Stimulated activated CD4-positive, alpha-beta T cell treated with anti-CD3 and anti-CD28 coated beads, Interleukin-15, amount 100 ng/mL, for 24 hours (primary cell): ENCODE measurements around the gene POLR2J.
"Not testable (repeated sequence)": the region's sequence is repeated elsewhere in the genome, so short reads cannot be mapped to it uniquely, and the experiment has no call there.

Source experiments
- DNase-seq: peaks from one replicate; pipeline ENCODE4 v3.0.0-alpha.2; 2020

Gene POLR2J

DNA sequence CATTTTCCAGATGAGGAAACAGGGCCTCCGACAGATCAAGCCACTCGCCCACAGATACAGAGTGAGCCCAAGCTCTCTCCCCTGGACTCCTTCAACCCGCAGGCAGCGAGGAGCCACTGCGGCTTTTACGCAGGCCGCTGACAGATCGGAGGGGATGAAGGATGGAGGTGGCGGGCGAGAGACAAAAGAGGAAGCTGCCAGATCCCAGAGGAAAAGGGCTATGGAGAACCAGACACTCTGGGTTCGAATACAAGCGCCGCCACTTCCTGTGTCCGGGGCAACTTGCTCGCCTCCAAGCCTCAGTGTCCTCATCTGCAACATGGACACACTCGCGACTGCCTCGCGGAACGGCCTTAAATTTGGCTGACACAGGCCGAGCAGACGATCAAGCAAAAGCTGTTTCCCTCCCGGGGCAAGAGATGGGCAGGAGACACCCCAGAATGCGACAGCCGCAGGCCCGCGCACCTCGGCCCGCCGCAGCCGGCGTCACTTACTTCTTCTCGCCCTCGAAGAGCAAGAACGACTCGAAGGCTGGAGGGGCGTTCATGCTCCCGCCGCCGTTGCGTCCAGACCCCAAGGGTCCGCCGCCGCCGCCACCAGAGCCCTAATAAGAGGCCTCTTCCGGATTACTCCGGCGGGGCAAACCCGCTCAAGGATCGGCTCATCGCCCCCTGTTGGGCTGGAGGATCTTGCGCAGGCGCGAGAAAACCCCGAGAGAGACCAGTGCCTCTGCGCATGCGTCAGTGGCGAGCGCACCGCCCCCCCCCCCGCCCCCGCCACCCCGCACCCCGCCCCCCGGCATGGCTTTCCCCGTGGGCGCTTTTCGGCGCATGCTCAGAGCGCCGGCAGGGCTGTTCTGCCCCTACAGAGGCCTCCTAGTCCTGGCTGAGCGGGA lies at the start of gene POLR2J:
POLR2J (minus strand) TSS at position 609 of the 895 bp plus-strand sequence; CDS start at position 547, 62 bp downstream.
- peak; percentile 89 for DNase-seq

DNA sequence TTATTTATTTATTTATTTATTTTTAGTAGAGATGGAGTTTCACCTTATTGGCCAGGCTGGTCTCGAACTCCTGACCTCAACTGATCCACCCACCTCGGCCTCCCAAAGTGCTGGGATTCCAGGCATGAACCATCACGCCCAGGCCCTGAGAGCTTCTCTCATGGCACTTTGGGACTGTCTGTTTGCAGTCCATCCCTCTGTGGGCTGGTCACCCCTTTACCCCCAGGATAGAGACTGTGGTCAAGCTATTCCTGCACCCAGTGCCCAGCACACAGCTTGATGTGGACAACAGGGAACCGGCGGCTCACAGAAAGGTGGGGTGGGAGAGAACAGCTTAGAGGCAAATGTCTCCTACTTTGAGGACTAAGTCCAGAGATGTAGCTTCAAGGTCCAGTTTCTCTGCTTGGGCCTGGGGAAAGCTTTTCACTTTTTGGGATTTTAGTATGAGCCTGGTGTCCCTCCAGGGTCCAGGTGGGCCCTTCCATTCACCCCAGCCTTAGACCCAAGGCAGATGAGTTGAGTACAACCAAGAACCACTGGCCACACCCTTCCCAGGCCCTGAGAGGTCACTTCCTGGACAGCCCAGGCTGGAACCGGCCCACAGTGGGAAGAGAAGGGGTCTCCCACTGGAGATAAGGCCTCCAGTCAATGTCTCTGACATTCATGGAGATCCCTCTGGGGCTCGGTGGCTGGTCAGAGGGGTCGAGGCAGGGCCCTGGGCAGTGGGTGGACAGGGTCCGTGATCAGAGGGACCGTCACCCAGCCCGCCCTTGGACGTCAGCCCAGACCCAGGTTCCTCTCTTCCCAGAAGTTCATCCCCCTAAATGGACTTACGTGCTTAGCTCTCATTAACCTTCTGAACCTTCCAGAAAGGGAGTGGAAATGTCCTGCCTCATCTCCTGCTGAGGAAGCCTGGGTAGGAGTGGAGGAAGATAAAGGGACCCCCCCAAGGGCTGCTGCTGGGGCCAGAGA lies 49.4 kb upstream of the POLR2J start:
- not testable (repeated sequence) for DNase-seq

DNA sequence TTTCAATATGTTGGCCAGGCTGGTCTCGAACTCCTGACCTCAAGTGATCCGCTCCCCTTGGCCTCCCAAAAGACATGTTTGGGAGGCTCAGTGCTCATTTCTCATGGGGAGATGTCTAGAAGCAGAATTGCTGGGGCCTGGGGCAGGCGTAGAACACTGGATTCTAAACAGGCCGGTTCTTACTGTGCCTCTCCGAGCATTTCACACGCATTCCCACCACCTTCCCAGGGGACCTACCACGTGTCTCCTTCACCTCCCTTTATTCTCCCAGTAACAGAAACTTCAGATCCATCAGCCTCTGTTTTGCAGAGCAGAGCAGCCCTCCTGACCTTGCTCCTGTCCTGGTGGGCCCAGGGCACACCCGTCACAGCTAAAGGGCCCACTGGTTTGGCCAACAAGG lies 48.5 kb upstream of the POLR2J start:
- not testable (repeated sequence) for DNase-seq

DNA sequence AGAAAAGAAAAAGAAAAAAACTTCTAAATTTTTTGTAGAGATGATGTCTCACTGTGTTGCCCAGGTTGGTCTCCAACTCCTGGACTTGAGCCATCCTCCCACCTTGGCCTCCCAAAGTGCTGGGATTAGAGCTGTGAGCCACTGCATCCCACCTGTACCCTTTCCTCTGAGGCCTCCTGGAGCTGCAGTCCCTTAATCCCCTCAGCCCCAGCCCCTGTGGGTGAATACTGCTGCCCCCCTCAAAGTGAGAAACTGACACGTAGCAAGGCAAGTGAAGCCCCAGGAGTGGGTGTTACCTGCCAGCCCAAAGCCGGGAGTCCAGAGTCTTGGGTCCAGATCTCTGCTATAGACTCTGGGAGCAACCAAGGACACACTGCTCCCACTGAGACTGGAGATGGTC lies 46.1 kb upstream of the POLR2J start:
- not testable (repeated sequence) for DNase-seq

DNA sequence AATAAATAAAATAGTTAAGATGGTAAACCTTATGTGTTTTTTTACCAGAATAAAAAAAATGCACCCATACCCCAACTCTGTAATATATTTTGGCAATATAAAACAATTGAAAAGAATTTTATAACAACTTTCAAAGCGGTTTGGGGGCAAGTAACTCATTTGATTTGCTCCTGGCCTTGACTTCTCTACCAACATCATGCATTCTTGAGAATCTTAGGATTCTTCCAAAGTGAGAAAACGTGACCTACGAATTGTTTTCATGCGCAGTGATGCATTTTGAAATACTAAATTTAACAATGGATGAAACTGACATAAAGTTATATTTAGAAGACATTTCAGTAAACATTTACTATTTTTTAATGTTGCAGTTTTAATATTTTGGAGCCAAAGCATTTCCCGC lies 42.1 kb upstream of the POLR2J start:
- DNase-seq, result not testable (repeated sequence)

DNA sequence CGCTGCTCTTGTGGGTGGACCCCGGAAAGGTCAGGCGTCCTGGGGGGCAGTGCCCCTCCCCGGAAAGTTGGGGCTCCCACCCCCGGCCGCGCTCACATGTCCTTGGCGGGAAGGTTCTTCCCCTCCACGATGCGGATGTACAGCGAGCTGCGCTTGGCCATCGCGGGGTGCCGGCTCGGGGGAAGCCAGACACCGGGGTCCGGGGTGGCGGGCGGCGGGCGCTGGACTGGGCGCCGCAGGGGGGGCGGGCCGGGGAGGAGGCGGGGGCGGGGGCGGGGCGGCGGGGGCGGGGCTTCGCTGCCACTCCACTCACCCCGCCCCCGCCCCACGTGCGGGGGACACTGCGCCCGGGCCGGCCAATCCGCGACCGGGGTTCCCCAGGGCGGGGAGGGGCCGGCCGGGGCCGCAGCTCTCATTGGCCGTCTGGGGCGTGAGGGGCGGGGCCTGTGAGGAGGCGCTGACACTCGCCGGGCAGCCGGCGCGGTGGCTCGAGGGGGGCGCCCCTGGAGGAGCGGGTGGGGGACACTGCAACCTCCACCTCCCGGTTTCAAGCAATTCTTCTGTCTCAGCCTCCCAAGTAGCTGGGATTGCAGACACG lies 38.9 kb upstream of the POLR2J start, which contains the start of gene RASA4B:
RASA4B (minus strand) TSS at position 228 of the 598 bp plus-strand sequence; CDS start at position 161, 67 bp downstream.
- peak; percentile 7 for DNase-seq

DNA sequence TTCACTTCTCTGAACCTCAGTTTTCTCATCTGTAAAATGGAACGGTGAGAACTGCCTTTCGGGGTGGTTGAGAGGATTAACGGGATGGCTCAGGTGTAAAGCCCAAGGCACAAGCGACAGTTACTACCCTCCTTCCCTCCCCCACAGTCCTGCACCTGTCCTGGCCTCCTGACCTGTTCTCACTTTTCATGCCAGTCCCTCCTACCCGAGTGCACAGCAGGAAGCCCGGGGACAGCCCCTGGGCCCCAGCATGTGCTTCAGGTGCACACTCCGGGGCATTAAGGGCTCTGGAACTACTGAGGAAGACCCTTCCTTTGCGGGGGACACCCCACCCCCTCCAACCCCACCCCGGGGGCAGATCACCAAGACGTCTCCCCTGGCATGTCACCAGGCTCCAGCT lies 38.2 kb upstream of the POLR2J start:
- not testable (repeated sequence) for DNase-seq

DNA sequence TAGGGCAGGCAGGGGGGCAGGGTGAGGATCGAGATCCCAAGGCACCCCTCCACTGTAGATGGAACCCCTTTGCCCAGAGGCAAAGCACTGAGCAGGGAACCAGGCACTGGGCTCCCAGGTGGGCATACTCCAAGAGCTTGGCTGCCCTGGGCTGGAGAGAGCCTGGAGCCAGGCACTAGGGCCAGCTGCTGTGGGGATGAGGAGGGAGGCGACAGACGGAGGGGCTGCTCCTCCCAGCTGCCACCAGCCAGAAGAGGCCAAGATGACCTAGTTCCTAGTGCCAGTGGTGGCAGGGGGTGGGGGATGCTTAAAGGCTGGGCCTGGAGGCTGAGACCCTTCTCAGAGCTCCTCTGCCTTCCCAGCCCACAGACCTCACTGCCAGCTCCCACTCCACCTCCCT lies 37.2 kb upstream of the POLR2J start:
- not testable (repeated sequence) for DNase-seq

DNA sequence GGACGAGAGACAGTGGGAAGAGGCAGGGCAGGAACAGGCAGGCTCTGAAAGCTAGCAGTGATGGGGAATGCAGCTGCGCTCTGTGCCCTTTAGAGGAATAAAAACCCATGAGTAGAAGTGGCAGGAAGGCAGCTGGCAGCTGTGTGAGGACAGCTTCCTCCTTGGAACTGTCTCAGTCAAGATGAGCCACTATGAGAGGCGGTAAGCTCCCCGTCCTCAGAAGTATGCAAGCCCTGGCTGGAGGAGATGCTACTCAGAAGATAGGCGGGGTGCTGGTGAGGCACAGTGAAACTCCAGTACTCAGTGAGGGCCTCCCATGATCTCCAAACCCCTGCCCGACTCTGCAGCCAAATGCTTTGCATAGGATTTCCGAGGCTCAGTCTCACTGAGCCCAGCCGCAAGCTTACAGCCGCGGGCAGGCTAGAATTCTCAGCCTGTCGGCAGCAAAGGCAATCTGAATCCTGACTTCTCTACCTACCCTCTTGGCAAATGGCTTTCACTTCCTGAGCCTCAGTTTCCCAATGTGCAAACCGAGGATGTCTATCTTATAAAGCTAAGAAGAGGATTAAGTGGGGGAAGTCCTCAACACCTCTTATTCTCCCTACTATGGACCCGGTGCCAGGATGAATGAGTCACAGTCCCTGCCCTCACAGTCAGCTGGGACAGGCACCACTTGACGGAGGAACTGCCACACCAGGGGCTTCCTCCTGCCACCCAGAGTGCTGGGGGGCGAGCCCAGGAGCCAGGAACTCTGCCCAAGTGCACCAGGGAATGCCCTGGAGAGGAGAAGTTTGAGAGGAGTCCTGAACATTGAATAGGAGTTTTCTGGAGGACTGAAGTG lies 36.4 kb upstream of the POLR2J start:
- not testable (repeated sequence) for DNase-seq

DNA sequence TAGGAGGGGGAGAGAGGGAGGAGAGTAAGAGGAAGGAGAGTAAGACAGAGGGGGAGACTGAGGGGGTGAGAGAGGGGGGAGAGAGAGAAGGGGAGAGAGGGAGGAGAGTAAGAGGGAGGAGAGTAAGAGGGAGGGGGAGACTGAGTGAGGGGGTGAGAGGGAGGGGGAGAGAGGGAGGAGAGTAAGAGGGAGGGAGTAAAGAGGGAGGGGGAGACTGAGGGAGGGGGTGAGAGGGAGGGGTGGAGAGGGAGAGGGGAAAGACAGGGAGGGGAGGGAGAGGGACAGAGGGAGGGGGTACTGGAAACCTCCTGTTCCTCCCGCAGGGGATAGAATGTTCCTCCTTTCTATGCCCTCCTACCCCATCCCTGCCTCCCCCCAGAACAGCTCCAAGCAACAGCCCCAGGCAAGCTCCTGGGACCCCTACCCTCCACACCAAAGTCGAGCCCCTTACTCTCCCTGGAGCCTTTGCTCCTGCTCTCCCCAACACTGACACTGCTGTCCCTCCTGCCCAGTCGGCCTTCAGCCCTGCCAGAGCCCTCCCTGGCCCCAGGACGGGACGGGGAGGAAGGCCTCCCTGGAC lies 34.0 kb upstream of the POLR2J start:
- DNase-seq, result peak; percentile 1

DNA sequence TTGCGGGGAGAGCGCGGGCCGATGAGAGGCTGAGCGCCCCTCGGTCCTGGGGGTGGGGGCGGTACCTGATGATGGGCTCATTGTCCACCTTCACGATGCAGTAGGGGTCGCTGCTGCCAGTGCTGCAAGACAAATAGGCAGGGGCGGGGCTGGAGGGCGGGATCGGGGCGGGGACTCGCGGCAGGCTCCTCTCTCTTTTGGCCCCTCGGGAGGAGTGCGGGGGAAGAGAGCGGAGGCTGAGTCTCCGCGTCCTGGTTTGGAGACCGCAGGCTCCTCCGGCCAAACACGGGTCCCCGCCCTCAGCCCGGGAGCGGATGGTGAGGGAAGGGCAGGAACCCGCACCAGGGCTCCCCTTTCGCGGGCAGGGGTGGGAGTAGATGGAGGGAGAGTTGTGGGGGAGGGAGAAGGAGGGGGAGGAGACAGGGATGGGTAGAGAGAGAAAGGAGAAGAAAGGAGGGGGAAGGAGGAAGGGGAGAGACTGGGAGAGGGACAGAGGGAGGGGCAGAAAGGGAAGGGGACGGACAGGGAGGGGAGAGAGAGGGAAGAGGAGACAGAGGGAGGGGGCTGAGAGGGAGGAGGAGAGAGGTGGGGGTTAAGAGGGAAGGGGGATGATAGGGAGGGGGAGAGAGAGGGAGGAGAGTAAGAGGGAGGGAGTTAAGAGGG lies 33.3 kb upstream of the POLR2J start:
- DNase-seq, result not testable (repeated sequence)

DNA sequence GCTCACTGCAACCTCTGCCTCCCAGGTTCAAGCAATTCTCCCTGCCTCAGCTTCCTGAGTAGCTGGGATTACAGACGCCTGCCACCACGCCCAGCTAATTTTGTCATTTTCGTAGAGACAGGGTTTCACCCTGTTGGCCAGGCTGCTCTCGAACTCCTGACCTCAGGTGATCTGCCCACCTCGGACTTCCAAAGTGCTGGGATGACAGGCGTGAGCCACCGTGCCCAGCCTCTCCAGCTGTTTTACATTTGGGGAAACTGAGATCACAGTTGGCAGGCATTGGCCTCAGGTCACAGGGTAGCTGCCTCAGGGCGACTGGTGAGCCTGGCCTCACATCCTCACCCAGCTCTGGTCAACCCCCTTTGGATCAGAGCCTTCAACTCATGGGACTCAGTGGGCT lies 31.9 kb upstream of the POLR2J start:
- not testable (repeated sequence) for DNase-seq

DNA sequence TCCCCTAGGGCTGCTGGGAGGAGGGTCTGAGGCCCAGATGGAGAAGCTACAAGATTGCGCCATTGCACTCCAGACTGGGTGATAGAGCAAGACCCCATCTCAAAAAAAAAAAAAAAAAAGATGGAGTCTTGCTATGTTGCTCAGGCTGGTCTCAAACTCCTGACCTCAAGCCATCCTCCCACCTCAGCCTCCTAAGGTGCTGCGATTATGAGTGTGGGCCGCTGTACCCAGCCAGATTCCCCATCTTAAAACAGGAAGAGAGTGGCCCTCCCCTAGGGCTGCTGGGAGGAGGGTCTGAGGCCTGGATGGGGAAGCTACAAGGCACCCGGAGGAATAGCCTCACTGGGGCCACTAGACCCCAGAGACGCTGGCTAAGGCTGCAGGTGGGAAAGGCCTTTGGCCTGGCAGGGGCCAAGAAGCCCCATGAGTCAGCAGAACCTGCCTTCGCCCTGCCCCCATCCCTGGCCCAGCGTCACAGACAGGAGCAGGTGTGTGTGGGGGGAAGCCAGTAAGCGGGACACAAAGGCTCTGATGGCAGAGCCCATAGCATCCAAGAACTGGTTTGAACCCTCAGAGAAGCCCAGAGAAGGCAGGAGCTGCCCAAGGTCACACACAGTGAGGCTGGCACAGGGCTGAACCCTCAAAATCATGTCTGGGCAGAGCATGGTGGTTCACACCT lies 28.8 kb upstream of the POLR2J start:
- DNase-seq, result not testable (repeated sequence)

DNA sequence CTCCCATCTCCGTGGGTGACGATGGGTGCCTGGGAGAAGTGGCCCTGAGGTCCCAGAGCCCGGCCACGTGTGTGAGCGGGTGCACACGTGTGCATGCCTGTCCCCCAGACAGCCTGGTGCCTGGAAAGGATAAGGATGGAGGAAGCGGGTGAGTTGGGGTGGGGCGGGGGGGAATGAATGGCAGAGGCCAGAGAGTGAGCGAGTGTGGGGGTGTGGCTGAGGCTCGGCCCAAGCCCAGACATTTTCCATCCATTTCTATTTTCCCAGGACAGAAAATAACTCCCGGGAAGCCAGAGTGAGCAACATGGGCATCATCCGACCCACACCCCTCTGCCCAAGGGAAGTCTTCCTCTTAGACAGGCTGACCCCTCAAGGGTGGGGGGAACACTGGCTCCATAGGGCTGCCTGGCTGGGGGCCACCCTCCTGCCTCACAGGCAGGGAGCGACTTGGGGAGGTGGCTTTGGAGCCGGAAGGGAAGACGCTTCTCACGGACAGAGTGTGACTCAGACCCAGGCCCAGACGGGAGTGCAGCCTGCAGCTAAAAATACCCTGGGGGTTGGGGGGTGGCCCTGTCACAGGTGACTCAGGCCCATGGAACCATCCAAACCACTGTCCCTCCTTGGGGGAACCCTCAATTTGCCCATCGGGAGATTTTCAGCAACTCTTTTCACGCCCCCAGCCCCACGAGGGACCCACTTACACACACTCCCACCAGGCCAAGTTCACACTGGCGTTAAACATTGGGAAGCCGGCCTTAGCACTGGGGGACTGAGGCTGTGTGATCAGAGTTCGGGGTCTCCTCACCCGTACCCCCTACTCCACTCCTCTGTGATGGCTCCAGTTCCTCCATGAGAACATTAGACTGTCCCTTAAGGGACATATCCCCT lies 26.8 kb upstream of the POLR2J start:
- not testable (repeated sequence) for DNase-seq

DNA sequence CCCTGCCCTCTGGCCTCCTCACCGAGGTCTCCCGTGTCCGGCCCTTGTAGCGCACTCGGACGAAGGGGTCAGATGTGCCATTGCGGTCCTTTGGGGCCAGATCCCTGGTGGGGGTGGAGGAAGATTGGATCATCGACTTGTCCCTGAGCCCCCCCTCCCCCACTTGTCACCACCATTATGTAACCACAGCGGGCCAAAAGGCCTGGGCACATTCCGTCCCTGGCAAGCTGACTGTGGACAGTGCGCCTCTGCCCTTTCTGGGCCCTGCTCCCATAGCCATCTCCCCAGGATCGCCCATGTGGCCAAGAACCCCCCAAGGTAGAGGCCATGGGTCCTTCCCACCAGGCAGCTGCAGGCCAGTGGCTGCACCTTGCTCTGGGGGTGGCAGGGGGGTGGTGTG lies 24.4 kb upstream of the POLR2J start:
- DNase-seq, result not testable (repeated sequence)

DNA sequence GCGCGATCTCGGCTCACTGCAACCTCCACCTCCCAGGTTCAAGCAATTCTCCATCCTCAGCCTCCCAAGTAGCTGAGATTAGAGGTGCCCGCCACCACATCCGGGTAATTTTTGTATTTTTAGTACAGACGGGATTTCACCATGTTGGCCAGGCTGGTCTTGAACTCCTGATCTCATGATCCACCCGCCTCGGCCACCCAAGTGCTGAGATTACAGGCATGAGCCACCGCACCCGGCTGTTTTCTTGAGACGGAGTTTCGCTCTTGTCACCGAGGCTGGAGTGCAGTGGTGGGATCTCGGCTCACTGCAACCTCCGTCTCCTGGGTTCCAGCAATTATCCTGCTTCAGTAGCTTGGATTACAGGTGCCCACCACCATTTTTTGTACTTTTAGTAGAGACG lies 19.6 kb upstream of the POLR2J start:
- not testable (repeated sequence) for DNase-seq

DNA sequence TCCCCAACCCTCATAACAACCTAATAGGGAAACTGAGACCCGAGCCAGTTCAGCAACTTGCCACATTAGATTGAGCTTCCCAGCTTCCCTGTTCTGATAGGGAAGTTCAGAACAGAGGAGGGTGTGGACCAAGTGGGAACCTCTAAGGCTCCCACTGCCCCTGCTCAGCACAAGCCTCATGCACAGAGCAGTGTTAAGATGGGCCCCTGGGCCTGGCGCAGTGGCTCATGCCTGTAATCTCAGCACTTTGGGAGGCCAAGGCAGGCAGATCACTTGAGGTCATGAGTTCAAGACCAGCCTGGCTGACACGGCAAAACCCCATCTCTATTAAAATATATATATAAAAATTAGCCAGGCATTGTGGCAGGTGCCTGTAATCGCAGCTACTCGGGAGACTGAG lies 18.6 kb upstream of the POLR2J start:
- DNase-seq, result not testable (repeated sequence)

DNA sequence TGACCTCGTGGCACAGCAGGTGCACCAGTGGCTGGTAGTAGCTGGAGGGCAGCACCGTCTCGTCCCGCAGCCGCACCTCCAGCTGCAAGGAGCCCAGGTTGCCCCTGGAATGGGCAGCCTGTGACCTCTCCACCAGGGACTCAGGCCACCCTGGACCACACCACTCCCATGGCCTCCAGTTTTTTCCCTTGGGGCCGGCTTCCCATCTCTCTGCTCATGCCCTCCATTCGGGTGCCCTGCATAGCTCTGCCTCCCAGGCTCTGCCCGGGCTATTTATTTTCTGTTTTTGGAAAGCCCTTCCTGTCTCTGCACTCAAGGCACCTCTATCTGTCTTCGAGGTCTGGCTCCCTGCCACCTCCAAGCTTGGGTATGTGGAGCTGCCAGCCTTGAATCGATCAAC lies 18.1 kb upstream of the POLR2J start:
- DNase-seq, result not testable (repeated sequence)
